Fibroblast of lung (primary cell): ENCODE results near the gene NLGN1.

Experiments used
- EZH2 ChIP-seq: IDR thresholded peaks from 2 replicates; pipeline ENCODE4 v1.5.1; 2012; ENCODE audit warnings: low read length, control low read depth, mild to moderate bottlenecking; ENCODE audit errors: missing control alignments
- TF ChIP-seq, protein P1 (sequence below), 2 donors: IDR thresholded peaks in 1 of 2; conservative IDR thresholded peaks in 1 of 2; 1 replicate in 1 of 2; 2 replicates in 1 of 2; pipeline ENCODE4 v1.5.1; 2011 to 2012; ENCODE audit warnings: low read length in 2 of 2, control low read depth in 1 of 2, inconsistent platforms in 1 of 2, low read depth in 1 of 2, mild to moderate bottlenecking in 1 of 2

DNA sequence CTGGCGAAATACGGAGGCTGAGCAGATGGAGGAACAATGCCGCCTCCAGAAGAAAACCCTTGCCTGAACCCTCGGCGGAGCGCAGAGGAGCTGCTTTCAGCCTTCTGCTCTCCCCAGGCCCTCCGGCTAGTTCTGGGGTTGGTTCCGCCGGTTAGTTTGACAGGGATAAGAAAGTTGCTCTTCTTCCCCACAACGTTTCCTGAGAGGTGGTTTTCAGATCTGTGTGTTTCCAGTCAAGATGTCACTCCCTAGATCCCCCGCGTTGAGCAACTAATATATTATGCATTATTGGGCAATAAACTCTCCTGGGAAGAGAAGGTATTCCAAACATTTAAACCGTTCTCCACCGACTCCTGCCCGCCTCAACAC lies 551 bp downstream of the NLGN1 start:
- TF ChIP-seq, protein P1, sequence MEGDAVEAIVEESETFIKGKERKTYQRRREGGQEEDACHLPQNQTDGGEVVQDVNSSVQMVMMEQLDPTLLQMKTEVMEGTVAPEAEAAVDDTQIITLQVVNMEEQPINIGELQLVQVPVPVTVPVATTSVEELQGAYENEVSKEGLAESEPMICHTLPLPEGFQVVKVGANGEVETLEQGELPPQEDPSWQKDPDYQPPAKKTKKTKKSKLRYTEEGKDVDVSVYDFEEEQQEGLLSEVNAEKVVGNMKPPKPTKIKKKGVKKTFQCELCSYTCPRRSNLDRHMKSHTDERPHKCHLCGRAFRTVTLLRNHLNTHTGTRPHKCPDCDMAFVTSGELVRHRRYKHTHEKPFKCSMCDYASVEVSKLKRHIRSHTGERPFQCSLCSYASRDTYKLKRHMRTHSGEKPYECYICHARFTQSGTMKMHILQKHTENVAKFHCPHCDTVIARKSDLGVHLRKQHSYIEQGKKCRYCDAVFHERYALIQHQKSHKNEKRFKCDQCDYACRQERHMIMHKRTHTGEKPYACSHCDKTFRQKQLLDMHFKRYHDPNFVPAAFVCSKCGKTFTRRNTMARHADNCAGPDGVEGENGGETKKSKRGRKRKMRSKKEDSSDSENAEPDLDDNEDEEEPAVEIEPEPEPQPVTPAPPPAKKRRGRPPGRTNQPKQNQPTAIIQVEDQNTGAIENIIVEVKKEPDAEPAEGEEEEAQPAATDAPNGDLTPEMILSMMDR (conservative IDR thresholded peaks at IDR 0.05 in 1 of 2, IDR thresholded peaks at IDR 0.05 in 1 of 2; ENCODE audit: low read depth in 1 of 2, low read length in 2 of 2), result no peak
- peak; percentile 40 for TF ChIP-seq EZH2
